ENCODE measurements around the gene MGAT5B.

MGAT5B gene

GRCh38 chr17:76989519-76989918, 121.3 kb downstream of the MGAT5B start:
- TF ChIP-seq CTCF (IDR thresholded peaks at IDR 0.05; ENCODE audit: low read length, missing control alignments): no peak
- H3K4me3 ChIP-seq (replicated peaks; ENCODE audit: low read depth, low read length): no peak overlapping the region
- DNase-seq (ENCODE audit: low read depth): no peak

DNA sequence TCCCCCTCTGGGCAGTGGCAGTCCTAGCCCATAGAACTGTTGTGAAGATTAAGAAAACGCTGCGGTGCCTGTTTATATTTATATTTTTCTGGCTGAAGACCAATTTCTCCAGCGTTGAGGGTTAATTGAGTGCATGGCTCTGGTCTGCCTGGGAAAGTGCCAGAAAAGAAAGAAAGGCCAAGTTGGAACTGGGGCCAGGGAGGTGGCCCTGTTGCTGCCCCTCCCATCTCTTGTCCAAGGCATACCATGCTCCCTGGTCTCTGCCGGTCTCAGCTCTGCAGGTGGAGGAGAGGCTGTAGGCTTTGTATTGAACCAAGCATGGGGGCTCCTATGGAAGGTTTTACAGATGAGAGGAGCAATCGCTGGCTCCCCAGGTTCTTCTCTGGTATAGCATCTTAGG, 124.7 kb downstream of the MGAT5B start:
- DNase-seq (ENCODE audit: low read depth): no peak
- H3K4me3 ChIP-seq (replicated peaks; ENCODE audit: low read depth, low read length): no peak overlapping the region
- no peak for TF ChIP-seq CTCF (IDR thresholded peaks at IDR 0.05; ENCODE audit: low read length, missing control alignments)

DNA sequence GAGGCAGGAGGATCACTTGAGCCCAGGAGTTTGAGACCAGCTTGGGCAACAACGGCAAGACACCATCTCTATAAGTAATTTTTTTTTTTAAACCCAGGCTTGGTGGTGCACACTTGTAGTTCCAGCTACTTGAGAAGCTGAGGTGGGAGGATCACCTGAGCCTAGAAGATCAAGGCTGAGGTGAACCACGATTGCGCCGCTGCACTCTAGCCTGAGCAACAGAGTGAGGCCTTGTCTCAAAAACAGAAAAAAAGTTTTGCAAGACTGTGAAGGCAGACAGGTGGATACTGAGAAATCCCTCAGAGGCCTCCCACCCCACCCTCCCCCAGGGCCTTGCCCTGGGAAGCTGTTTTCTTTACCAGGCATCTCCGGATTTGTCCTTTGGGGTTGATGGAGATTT, 125.4 kb downstream of the MGAT5B start:
- no peak for TF ChIP-seq CTCF (IDR thresholded peaks at IDR 0.05; ENCODE audit: low read length, missing control alignments)
- H3K4me3 ChIP-seq (replicated peaks; ENCODE audit: low read depth, low read length): no peak overlapping the region
- DNase-seq (ENCODE audit: low read depth): no peak

DNA sequence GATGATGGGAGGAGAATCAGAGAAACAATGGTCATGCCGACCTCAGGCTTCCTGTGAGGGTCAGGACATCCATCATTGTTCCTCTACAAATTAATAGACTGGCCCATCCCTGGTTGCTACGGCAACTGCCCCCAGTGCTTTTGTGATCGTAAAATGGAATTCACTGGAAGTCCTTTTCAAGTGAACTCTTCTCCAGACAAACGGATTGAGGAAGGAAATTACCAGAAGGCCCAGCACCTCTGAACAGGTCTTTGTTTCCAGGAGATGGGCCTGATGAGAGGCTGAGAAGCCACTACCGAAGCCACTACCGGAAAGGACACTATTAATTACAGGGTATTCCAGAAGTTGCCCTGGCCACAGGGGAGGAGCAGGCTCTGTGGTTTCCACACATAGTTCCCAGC, 126.0 kb downstream of the MGAT5B start:
- TF ChIP-seq CTCF (IDR thresholded peaks at IDR 0.05; ENCODE audit: low read length, missing control alignments): no peak
- DNase-seq (ENCODE audit: low read depth): no peak

DNA sequence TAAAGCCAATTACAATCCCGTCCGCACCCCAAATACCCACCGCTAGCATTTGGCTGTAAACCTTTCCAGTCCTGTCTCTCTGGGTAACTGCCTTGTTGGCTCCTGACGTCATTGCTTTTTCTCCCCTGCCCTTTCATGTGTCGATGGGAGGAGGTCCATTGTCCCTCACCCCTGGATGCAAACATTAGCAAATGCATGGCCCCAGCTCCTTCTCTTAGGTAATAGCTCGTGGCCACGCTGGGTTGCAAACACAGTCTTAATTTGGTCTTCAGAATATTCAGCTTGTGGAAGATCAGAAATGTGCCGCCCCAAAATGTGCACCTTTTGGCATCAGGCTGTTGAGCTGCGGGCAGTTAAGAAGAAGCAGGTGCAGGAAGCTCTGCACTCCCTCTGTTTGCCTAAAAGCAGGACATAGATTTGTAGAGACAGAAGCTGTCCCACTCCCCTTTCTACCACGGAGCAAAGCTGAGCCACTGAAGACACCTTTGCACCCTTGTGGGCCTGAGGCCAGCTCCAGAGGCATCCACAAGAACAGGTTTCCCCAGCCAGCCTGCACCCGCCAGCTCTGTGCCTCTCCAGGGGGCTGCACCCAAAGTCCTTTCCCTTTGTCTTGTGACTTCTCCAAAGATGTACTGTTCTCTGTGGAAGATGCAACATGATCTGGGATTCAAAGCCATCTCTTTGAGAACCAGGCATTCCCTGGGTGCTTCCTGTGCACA, 127.3 kb downstream of the MGAT5B start:
- no peak for DNase-seq (ENCODE audit: low read depth)
- TF ChIP-seq CTCF (IDR thresholded peaks at IDR 0.05; ENCODE audit: low read length, missing control alignments): no peak

More for the DNA sequence above, 126.0 kb downstream of the MGAT5B start:
- no peak overlapping the region for H3K4me3 ChIP-seq (replicated peaks; ENCODE audit: low read depth, low read length)

DNA sequence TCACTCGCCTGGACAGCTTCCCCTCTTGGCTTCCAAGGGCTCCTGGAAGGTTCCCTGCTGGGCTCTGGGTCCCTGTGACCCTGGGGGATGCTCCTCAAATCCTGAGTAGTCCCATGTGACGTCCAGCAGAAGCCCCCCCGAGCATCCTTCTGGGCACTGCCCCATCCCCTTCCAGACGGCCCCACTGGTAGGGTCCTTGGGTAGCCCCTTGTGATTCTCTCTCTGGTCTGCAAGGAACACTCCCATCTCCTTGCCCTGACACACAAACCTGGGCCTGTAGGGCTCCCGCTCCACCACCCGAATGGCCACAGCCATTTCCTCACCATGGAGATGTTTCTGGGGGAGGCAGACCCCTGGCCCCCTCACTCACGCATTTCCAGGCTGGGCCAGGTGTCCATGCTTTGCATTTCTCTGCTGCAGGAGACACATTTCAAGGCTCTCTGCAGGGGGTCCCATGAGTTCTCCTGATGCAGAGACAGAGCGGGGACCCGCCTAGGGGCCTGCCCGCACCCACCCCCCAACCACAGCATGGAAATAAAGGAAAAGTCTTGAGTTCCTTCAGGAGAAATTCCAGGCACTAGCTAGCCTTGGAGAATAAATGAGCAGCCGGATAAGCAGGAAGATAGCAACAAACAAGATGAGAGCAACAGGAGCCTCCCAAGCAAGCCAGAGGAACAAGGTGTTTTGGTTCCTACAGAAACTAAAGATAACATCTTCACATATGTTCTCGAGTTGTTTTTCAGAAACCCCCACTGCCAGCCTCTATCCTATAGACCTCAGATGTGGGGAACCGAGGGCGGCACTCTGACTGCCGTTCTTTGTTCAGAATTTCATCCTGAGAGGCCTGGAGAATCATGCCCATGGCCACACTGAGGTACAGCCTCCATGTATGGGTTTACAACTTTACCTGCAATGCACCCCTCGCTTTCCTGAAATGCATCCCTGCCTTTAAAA, 128.8 kb downstream of the MGAT5B start:
- TF ChIP-seq CTCF (IDR thresholded peaks at IDR 0.05; ENCODE audit: low read length, missing control alignments): no peak
- no peak for DNase-seq (ENCODE audit: low read depth)
- no peak overlapping the region for H3K4me3 ChIP-seq (replicated peaks; ENCODE audit: low read depth, low read length)

More for the DNA sequence above, 127.3 kb downstream of the MGAT5B start:
- H3K4me3 ChIP-seq (replicated peaks; ENCODE audit: low read depth, low read length): no peak overlapping the region
